Calu3 (cell line): ENCODE measurements around the gene FGF14. TPM values are rescaled to one million over a fixed set of nuclear protein-coding genes. Genes with fewer than 3 reads are reported as not detected.
"Not testable (repeated sequence)": the region's sequence is repeated elsewhere in the genome, so short reads cannot be mapped to it uniquely, and the experiment has no call there.

Experiments used
- BruUV-seq: library from RNA; stranded (reverse); fragments of 400-500 nt; replicated peaks from 2 replicates; lab custom pipeline; 2021; lab: Mats Ljungman, UMichigan
- CTCF ChIA-PET: fragments of 300-600 bp; sonication (Branson Sonifier 250); formaldehyde crosslinking; loops from one replicate; lab custom pipeline; 2022; ENCODE audit warnings: antibody characterized with exemption; lab: Charles Lee
- DNase-seq: peaks from one replicate; pipeline ENCODE4 v3.0.0; 2022
- H3K27ac Mint-ChIP-seq: one replicate; pipeline ENCODE4 v1.8.0; 2022; ENCODE audit warnings: mixed read lengths; ENCODE audit not compliant: unreplicated experiment
- H3K27me3 Mint-ChIP-seq: one replicate; pipeline ENCODE4 v1.8.0; 2022; ENCODE audit warnings: mixed read lengths; ENCODE audit not compliant: unreplicated experiment
- H3K36me3 Mint-ChIP-seq: one replicate; pipeline ENCODE4 v1.8.0; 2022; ENCODE audit warnings: mild to moderate bottlenecking, moderate library complexity, mixed read lengths; ENCODE audit not compliant: insufficient read depth, unreplicated experiment
- H3K4me1 Mint-ChIP-seq: one replicate; pipeline ENCODE4 v1.8.0; 2022; ENCODE audit warnings: mild to moderate bottlenecking, low read depth, mixed read lengths; ENCODE audit not compliant: unreplicated experiment
- H3K4me3 Mint-ChIP-seq: one replicate; pipeline ENCODE4 v1.8.0; 2022; ENCODE audit warnings: mild to moderate bottlenecking, low read depth, moderate library complexity, mixed read lengths; ENCODE audit not compliant: unreplicated experiment
- H3K9me3 Mint-ChIP-seq: one replicate; pipeline ENCODE4 v1.8.0; 2022; ENCODE audit warnings: low read depth, mixed read lengths; ENCODE audit not compliant: unreplicated experiment
- intact Hi-C: fragments of 100-400 bp; cut with micrococcal nuclease; formaldehyde crosslinking; loops from one replicate; pipeline ENCODE4 v1.10.0; 2022; ENCODE audit not compliant: unreplicated experiment
- total RNA-seq: library from RNA; stranded (reverse); gene quantifications from 2 replicates; pipeline ENCODE4 v1.2.3, GENCODE V29; 2022
- TF ChIP-seq, protein P1 (sequence below): fragments of 200-600 bp; IDR thresholded peaks from one replicate; pipeline ENCODE4 v1.8.0; 2022; ENCODE audit warnings: antibody characterized with exemption; ENCODE audit not compliant: unreplicated experiment

Gene FGF14
- total RNA-seq, 1 experiment from 2014 or later: 0.21 TPM

GRCh38 chr13:102138635-102139190 is 263.1 kb downstream of the FGF14 start:
- intact Hi-C loops: no loop called here
- no peaks in the 10 kb centered on the region for H3K36me3 Mint-ChIP-seq
- H3K4me3 Mint-ChIP-seq: no peak overlapping the region
- H3K27ac Mint-ChIP-seq: no peak overlapping the region
- H3K4me1 Mint-ChIP-seq: no peaks in the 10 kb centered on the region
- CTCF ChIA-PET: no interaction called here
- no TSS peak for BruUV-seq
- DNase-seq: no peak
- TF ChIP-seq, protein P1, sequence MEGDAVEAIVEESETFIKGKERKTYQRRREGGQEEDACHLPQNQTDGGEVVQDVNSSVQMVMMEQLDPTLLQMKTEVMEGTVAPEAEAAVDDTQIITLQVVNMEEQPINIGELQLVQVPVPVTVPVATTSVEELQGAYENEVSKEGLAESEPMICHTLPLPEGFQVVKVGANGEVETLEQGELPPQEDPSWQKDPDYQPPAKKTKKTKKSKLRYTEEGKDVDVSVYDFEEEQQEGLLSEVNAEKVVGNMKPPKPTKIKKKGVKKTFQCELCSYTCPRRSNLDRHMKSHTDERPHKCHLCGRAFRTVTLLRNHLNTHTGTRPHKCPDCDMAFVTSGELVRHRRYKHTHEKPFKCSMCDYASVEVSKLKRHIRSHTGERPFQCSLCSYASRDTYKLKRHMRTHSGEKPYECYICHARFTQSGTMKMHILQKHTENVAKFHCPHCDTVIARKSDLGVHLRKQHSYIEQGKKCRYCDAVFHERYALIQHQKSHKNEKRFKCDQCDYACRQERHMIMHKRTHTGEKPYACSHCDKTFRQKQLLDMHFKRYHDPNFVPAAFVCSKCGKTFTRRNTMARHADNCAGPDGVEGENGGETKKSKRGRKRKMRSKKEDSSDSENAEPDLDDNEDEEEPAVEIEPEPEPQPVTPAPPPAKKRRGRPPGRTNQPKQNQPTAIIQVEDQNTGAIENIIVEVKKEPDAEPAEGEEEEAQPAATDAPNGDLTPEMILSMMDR: no peak
- H3K9me3 Mint-ChIP-seq: no peaks in the 10 kb centered on the region
- no peaks in the 10 kb centered on the region for H3K27me3 Mint-ChIP-seq

DNA sequence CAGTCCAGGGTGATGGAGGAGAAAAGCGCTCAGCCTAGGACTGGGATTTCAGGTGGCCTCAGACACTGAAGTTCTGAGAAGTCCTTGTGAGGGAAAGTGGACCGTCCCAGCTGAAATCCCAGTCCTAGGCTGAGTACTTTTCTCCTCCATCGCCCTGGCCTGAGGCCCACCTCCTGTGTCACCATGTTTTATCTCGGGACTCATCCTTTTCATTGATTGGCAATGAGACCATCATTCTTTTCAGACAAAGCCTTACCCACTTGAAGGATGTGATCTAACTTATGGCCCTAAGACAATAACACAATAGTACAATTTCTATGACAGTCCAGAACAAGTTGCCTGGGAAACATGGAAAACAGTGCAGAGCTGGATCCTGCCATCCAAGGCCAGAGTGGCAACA is 263.9 kb downstream of the FGF14 start:
- H3K4me3 Mint-ChIP-seq, H3K4me1 Mint-ChIP-seq, H3K9me3 Mint-ChIP-seq, H3K27ac Mint-ChIP-seq, BruUV-seq, CTCF ChIA-PET, intact Hi-C loops, DNase-seq, H3K36me3 Mint-ChIP-seq, H3K27me3 Mint-ChIP-seq: not testable (repeated sequence)

- CTCF ChIA-PET: no interaction called here
- Mint-ChIP-seq H3K36me3 (no peaks in the 10 kb centered on the region), H3K9me3 (no peaks in the 10 kb centered on the region), H3K4me1 (no peaks in the 10 kb centered on the region), H3K27ac (no peak overlapping the region), H3K27me3 (no peaks in the 10 kb centered on the region), H3K4me3 (no peak overlapping the region)
- intact Hi-C loops: no loop called here
- TF ChIP-seq, protein P1: no peak
- no peak for DNase-seq
- no TSS peak for BruUV-seq
These were observed 265.0 kb downstream of the FGF14 start for GRCh38 chr13:102136735-102137296.

DNA sequence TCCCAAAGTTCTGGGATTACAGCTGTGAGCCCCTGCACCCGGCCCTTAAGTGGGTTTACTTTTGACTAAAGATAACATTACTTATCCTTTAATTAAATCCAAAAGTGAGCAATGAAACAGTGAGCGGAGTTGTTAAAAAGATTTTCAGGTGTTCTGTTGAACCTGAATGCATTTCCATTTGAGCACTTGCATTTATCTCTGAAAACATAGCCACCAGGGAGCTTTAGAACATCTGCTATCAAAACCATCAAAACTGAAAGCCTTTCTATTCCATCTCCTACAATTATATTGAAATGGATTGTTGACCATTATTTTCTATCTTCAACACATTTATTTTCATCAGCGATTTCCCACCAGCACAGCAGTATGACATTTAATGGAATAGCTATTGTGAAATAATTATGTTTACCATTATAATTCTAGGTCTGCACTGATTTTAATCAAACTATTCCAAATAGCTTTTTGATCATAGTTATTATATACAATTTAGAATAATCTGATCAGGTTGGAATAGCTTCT is 269.0 kb downstream of the FGF14 start:
- H3K27me3 Mint-ChIP-seq: no peaks in the 10 kb centered on the region
- H3K27ac Mint-ChIP-seq: no peak overlapping the region
- no peaks in the 10 kb centered on the region for H3K4me1 Mint-ChIP-seq
- H3K9me3 Mint-ChIP-seq: no peaks in the 10 kb centered on the region
- no peak for DNase-seq
- H3K4me3 Mint-ChIP-seq: no peak overlapping the region
- TF ChIP-seq, protein P1: no peak
- intact Hi-C loops: no loop called here
- no TSS peak for BruUV-seq
- H3K36me3 Mint-ChIP-seq: no peaks in the 10 kb centered on the region
- CTCF ChIA-PET: no interaction called here

- Mint-ChIP-seq H3K27me3 (no peaks in the 10 kb centered on the region), H3K4me1 (no peaks in the 10 kb centered on the region), H3K4me3 (no peak overlapping the region), H3K9me3 (no peaks in the 10 kb centered on the region), H3K27ac (no peak overlapping the region), H3K36me3 (no peaks in the 10 kb centered on the region)
- CTCF ChIA-PET: no interaction called here
- BruUV-seq: no TSS peak
- no peak for DNase-seq
- TF ChIP-seq, protein P1: no peak
- intact Hi-C loops: no loop called here
These were observed 270.6 kb downstream of the FGF14 start for GRCh38 chr13:102131246-102131645.
